ENCODE measurements around the gene OSBPL7.

OSBPL7 gene

DNA sequence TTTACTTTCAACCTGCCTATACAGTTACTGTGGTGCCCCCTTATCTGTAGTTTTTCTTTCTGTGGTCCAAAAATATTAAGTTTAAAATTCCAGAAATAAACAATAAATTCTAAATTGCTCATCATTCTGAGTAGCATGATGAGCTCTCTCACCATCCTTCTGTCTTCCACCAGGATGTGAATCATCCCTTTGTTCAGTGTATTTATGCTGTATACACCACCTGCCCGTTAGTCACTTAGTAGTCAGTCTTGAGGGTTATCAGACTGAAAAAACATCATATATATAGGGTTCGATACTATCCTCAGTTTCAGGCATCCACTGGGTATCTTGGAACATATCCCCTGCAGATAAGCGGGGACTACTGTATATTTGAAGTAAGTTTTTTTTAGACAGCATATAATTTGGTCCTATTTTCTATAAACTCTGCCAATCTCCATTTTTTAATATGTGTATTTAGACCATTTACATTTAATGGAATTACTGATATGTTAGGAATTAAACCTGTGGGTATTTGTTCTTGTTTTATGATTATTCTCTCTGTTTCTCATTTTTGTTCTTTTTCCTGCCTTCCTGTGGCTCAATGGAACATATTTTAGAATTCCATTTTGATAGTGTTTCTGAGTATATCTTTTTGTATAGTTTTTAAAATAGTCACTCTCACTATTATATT, 57.5 kb downstream of the OSBPL7 start:
- DNase-seq (ENCODE audit: low read depth), result no peak

DNA sequence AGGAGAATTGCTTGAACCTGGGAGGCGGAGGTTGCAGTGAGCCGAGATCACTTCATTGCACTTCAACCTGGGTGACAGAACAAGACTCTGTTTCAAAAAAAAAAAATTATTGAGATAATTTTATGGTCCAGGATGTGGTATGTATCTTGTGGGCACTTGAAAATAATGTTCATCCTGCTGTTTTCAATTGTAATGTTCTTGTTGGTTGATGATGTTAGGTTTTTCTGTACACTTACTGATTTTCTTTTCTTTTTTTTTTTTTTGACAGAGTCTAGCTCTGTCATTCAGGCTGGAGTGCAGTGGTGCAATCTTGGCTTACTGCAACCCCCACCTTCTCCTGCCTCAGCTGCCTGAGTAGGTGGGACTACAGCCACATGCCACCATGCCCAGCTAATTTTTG, 58.9 kb downstream of the OSBPL7 start:
- DNase-seq (ENCODE audit: low read depth), result no peak

DNA sequence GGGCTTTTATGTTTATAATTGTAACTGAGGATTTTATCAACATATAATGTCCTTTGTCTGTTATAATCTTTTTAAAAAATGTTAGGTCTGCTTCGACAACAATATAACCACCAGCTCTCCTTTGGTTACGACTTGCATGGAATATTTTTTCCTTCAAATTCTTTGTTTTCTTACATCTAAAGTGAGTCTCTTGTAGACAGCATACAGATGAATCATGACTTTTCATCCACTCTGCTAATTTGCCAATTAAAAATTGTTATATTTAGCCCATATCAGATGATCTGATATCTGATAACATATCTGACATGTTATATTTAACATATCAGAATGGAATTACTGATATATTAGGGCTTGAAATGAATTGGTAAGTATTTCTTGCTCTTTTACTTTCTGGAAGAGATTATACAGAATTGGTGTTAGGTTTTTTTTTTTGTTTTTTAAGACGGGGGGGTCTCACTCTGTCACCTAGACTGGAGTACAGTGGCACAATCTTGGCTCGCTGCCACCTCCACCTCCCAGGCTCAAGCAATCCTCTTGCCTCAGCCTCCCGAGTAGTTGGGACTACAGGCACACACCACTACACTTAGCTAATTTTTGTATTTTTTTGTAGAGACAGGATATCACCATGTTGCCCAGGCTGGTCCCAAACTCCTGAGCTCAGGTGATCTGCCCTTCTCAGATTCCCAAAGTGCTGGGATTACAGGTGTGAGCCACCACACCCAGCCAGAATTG, 61.0 kb downstream of the OSBPL7 start:
- DNase-seq (ENCODE audit: low read depth), result no peak

DNA sequence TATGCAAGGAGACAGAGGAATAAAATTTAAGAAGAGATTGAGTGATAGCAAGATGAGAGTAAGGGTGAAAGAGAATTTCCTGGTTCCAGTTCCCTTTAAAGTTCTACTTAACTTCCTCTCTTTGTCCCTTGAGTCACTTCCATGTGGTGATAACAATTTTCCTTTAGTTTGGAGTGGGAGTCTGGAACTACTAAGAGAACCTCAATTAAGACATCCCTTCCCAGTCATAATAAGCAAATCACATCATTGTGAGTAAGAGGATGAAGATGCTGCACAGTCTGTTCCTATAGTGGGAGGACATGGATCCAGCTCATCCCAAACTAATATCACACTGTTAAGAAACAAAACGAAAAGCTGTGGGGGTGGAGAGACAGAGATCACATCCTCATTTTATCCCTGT, 64.2 kb downstream of the OSBPL7 start:
- no peak for DNase-seq (ENCODE audit: low read depth)

Data from iris pigment epithelial cell (primary cell).